ENCODE results near the gene RAD51B. TPM values are rescaled to one million over a fixed set of nuclear protein-coding genes. Genes with fewer than 3 reads are reported as not detected.
A peak's percentile ranks its signal among the peaks of the same experiment; 100 is the strongest.

Gene RAD51B
- total RNA-seq, 1 donor from 2014 or later: 17.0 TPM

DNA sequence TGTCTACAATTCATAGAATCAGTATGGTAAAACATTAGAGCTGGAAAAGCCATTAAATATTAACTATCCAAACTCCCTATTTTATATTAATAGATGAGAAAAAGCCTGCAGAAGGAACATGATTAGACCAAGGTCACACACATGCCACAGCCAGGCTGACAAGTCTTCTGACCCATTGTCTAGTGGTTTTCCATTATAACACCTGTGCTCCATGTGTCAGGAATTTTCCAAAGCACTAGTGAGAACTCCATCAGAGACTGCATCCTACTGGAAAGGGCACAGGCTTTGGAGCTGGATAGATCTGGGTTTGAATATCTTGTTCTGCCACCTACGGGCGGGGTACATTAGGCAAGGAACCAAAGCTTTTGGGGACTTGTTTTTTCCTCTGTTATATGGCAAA lies 325.5 kb downstream of the RAD51B start:
- peak; percentile 91 for DNase-seq (ENCODE audit: low read depth)

DNA sequence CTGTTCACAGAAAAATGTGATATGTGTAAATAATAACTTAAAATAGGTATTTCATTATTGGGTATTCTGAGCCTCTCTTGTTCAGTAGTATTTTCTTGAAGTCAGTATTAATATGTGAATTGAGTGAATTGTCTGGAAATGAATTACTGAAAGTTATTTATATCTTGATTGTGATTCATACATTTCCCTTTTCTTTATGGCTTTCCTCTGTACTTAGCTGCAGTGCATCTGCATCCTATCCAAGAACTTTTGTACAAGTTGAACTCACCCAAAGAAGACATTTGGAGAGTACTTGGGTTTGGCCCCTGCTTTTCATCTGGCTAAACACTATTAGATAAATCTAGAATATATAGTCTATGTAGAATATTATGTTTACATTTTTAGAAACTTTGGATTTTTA lies 326.0 kb downstream of the RAD51B start:
- DNase-seq (ENCODE audit: low read depth): no peak

DNA sequence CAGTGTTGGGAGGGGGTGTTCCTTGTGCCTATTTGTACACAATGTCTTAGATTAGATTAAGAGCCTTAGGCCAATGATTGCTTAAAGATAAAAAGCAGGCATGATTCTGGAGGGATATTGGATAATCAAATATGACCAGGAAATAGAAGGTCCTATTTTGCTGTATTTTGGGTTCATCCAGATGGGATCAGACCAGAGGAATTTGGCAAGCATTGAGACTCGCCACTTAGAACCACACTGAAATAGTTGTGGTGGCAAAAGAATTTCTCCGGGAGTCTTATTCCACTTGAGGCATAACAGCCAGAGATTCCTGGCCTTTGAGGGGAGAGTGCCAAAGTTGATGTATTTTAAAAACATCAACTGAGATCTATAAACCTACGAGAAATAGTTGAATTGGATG lies 327.2 kb downstream of the RAD51B start:
- peak; percentile 99 for DNase-seq (ENCODE audit: low read depth)

- DNase-seq (ENCODE audit: low read depth): peak; percentile 90
These were observed 327.7 kb downstream of the RAD51B start for GRCh38 chr14:68147303-68147702.

DNA sequence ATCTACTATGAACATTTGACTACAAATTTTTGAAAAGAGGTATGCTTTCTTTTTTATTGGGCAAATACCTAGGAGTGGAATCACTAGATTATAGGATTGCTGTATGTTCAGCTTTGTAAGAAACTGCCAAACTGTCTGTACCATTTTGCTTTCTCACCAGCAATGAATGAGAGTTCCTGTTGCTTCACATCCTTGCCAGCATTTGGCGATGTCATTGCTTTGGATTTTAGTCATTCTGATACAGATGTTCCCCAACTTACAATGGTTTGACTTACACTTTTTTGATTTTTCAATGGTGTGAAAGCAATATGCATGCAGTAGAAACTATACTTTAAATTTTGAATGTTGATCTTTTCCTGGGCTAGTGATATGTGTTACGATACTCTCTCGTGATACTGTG lies 328.7 kb downstream of the RAD51B start:
- DNase-seq (ENCODE audit: low read depth): no peak

GRCh38 chr14:68148763-68149162 lies 329.2 kb downstream of the RAD51B start:
- DNase-seq (ENCODE audit: low read depth): no peak

GRCh38 chr14:68153275-68153674 lies 333.7 kb downstream of the RAD51B start:
- DNase-seq (ENCODE audit: low read depth): no peak

- DNase-seq (ENCODE audit: low read depth): no peak
These were observed 334.7 kb downstream of the RAD51B start for GRCh38 chr14:68154275-68154674.

- peak; percentile 73 for DNase-seq (ENCODE audit: low read depth)
These were observed 338.4 kb downstream of the RAD51B start for GRCh38 chr14:68157971-68158371.

GRCh38 chr14:68158640-68159039 lies 339.1 kb downstream of the RAD51B start:
- DNase-seq (ENCODE audit: low read depth): no peak

DNA sequence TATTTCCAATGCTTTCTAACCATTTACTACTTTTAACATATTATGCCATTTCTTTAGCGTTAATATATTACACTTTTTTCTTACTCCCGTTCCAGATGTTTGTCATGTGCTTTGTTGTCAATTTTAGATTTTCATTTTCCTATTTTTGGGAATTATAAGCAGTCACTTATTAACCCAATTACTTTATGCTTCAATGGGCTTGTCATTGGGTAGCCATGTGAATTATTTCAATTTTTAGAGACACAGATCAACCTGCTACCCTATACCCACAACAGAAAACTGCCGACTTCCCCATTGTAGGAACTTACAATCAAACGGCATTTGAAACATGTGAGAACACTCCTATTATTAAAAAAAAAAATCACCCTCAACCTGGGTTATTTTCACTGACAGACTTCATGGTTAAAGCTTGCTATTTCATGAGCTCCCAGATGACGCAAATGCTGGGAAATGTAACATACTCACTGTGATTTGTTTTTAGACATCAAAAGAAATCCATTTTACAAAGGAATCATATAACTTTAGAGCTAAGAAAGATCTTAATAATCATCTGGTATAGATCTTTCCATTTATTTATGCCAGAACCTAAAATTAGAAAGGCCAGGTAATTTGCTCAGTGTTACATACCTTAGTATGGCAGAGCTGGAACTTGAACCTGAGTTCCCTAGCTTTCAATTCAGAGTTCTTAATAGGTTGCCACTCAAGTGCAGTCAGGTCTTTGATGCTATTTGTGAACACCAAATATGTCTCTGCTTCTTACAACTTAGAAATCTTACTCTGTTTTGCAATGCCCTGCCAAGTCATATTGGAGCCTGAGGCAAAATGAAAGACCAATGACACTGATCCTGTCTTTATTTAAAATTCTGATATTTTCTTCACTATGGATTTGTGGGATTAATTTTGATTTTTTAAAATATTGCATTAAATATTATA lies 340.4 kb downstream of the RAD51B start:
- no peak for DNase-seq (ENCODE audit: low read depth)

GRCh38 chr14:68160779-68161546 lies 341.4 kb downstream of the RAD51B start:
- DNase-seq (ENCODE audit: low read depth): no peak

DNA sequence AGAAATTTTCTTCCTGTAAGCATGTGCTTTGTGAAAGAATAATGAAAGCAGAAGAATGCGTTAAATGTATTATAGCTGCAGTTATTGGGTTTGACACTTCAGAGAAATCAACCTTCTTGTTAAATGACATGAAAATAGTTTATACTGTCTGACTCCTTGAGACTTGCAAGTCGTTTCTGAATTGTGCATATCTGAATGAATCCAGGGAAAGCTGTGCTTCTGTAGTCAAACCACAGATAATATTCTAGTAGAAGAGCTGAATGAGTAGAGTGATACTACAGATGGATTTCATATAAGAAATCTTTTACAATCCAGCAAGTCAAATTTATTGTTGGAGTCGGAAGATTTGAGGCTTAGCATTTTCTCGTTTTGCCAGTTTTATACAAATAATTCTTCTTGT lies 343.3 kb downstream of the RAD51B start:
- DNase-seq (ENCODE audit: low read depth): no peak

DNA sequence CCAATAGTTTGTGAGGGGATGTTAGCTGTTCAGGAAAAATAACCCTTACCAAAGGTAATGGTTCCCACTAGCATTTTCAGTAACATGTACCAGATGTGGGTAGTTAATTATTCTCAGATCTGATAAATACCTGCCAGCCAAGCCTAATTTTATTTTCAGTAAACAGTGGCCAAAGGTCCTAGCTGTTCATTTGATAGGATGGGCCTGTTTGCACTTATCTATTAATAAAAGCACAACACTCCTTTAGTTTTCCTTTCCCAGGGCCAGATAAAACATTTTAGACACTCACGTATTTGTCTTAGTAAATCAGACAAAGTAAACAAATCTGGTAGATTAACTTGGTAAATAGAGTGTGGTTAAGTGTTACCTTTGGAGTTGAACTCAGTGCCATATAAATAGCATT lies 345.1 kb downstream of the RAD51B start:
- DNase-seq (ENCODE audit: low read depth): peak; percentile 84

DNA sequence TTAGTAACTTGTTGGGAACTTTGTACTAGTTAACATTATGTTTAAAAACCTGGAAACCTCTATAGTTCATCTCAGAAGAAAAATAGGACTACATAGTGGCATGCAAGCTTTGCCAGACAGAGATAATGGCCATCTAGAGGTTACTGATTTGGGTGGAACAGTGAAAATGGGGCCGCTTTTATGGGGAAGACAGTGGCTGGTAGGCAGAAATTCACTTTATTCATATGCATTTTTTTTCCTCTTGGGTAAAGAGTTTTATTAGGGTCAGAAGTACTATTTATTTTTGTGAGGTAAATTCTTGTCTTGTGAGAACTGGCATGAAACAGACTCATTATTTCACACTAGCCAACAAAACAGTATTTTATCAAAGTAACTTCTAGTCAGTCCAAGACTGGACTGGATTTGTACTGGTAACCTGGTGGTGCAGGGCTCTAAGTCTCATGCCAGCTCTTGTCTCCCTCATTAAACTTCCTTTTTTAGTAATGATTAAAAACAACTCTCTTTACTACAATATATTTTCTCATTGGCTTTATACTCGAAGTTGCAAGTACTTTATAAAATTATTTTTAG lies 345.8 kb downstream of the RAD51B start:
- DNase-seq (ENCODE audit: low read depth): peak; percentile 54

DNA sequence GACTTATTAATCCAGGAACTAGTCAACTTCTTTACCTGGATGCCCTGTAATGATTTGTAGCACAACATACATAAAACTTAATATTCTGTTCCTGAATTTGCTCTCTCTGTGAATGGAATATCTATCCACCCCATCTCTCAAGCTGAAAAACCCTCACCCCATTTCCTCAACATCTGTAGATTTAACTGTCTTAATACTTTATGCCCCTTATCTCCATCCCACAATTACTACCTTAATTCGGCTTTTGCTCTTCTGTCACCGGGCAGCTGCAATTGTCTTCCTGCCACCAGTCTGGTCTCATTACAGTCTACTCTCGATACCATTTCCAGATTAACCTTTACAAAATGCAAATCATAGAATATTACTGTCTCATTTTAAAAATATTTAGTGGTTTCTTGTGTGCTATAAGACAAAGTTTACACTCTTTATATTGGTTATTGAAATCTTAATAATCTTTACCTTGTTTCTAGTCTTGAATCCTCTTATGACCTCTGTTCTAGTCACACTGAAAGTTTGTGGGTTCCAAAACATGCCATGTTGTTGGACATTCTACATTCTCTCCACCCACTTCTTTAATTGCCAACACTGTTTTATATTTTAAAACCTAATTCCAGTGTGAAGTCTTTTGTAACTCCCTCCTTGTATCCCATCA lies 347.3 kb downstream of the RAD51B start:
- DNase-seq (ENCODE audit: low read depth): no peak

- no peak for DNase-seq (ENCODE audit: low read depth)
These were observed 348.0 kb downstream of the RAD51B start for GRCh38 chr14:68167383-68168087.

DNA sequence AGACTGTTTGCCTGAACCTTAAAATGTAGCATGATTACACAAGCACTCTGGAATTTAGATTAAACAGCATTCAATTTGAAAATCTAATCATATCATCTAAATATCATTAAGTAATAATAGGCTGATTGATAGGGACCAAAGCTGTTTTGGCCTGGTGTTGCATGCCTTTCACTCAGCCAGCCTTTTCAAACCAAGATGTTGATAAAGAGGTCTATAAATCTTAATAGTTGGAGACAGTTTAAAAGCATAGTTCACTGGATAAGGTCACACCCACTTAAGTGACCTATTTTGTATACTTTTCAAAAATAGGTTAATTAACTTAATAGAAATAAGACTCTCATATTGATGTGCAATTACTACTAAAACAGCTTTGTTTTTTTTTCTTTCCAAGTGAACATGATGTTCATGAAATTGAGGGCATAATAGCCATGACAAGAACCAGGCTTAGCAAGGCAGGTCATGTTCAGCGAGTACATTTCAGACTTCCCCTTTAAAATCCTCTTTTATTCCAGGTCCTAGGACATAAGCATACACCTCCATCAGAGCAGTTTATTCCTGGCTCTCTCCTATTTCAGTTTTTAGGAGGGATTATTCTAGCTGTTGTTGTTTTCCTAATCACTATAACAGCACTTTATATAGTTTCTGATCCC lies 349.0 kb downstream of the RAD51B start:
- no peak for DNase-seq (ENCODE audit: low read depth)

GRCh38 chr14:68172216-68172615 lies 352.6 kb downstream of the RAD51B start:
- no peak for DNase-seq (ENCODE audit: low read depth)

- DNase-seq (ENCODE audit: low read depth): peak; percentile 99
These were observed 353.0 kb downstream of the RAD51B start for GRCh38 chr14:68172627-68173026.
